Hematopoietic multipotent progenitor cell treated with erythropoietin and hydrocortisone succinate and interleukin-3 and kit ligand, for 4 days (in vitro differentiated cells): Measurements from ENCODE around the gene AIRE.
A peak's percentile ranks its signal among the peaks of the same experiment; 100 is the strongest.

Source experiments
- DNase-seq: peaks from one replicate; pipeline ENCODE4 v3.0.0-alpha.2; 2015

The AIRE gene

DNA sequence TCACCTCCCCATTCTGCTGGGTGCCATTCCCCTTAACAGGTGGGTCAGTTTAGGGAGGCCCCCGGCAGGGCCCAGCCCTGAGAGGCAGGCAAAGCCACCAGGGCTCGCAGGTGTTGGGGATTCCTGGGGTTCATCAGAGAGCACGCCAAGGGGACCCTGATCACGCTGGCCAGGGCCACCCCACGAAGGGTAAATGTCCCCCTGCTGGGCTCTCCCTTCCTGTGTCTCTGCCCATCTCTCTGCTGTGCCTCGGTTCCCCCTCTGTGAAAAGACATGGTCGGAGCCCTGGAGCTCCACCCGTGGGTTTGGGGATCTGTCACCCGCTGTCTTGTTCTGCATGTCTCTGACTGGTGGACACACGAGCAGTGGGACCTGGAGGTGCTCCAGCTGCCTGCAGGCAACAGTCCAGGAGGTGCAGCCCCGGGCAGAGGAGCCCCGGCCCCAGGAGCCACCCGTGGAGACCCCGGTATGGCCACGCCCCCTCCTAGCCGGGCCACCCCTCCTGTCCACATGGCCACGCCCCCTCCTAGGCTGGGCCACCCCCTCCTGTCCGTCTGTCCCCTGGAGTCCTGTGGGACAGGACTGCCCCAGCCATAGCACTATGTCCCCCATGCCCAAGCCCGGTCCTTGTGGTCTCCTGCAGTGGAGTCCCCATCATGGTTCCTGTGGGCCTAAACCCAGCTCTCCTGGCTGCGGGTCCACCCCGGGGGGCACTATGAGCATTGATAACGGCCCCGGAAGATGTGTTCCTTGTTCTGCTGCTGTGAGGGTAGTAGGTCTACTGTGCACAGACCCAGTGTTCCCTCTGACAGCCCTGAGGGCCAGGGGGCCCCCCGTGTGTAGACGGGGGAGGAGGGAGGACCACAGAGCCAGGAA, 6.5 kb downstream of the AIRE start:
- DNase-seq: no peak

DNA sequence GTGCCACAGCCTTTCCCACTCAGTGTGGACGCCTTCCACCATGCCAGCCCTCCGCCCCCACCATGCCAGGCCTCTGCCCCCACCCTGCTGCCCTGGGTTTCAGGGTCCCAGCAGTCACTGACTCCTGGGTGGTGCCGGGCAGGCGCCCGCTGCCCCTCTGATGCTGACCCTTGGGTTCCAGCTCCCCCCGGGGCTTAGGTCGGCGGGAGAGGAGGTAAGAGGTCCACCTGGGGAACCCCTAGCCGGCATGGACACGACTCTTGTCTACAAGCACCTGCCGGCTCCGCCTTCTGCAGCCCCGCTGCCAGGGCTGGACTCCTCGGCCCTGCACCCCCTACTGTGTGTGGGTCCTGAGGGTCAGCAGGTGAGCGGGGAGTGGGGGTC, 7.1 kb downstream of the AIRE start:
- DNase-seq: no peak

DNA sequence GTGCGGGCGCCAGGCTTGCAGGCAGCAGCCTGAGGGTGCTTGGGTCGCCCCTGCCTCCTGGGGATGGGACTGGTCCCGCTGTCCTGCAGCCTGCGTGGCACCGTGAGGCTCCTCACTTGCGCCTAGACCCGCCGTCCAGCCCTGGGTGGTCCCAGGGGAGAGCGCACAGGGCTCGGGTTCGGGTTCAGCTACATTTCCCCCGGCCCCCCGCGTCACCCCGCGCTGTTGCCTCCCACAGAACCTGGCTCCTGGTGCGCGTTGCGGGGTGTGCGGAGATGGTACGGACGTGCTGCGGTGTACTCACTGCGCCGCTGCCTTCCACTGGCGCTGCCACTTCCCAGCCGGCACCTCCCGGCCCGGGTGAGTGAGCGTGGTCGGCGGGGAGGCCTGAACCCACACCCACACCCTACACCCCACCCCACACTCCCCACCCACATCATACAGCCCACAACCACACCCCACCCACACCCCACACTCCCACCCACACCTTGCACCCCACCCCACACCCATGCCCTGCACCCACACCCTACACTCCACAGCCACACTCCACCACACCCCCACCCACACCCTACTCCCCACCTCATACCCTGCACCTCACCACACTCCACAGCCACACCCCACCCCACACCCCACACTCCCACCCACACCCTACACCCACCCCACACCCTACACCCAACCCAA, 8.0 kb downstream of the AIRE start:
- DNase-seq: no peak

DNA sequence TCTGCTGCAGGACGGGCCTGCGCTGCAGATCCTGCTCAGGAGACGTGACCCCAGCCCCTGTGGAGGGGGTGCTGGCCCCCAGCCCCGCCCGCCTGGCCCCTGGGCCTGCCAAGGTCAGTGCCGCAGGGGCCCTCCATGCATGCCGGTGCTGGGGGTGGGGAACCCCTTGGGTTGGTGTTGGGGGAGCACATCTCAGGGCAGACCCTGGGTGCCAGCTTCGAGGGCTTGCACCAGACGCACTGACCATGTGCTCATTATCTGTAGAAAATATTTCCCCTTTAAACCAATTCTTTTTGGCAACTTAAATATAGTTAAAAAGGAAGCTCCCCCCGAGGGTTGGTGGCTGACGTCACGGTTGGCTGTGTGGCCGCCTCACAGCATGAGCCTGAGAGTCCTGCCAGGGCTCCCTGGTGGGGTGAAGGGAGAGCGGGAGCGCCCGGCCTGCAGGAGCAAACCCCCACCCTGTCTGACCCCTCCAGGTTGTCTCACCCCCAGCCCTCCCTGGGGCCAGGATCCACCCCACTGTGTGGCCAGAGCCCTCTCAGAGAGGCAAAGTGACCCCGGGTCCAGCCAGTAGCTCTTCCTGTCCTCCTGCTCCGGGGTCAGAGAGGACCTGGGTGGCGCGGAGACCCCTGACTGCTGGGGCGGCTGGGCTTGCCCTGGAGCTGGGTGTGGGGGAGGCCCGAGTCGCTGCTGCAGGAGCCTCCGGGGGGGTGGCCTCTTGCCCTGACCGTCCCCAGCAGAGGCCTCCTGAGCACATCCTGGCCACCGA, 8.9 kb downstream of the AIRE start:
- peak; percentile 77 for DNase-seq

DNA sequence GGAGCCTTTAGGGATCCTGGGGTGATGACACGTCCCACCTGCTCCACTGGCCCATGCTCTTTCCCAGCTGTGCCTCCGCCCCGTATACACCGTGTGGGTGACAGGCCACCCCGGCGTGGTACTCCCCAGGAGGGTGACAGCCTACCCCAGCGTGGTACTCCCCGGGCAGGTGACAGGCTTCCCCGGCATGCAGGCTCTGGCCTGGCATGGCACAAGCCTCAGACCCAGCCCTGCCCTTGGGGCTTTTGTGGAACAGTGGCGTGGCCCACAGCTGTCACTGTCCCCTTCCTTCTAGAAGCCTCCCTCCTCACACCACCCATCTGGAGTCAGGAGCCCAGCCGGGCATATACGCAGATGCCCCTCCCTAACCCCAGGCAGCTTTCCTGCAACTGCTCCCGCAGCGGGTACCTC, 9.5 kb downstream of the AIRE start:
- DNase-seq: peak; percentile 33

DNA sequence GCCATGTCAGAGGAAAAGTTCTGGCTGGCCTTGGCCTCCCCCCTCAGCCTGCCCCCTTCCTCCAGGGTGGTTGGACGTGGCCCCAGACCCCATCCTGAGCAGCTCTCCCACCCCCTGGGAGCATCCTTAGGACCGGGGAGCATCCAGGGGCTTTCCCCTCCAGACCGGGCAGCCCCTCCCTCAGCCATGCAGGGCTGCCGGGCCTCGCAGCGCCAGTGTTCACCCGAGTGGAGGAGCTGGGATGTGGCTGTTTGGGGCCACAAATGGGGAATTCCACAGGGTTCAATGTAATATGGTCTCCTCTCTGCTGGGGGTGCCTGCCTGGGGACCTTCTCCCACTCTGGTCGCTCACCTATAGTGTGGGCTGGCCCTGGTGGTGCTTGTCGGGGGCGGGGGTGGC, 10.0 kb downstream of the AIRE start:
- no peak for DNase-seq

DNA sequence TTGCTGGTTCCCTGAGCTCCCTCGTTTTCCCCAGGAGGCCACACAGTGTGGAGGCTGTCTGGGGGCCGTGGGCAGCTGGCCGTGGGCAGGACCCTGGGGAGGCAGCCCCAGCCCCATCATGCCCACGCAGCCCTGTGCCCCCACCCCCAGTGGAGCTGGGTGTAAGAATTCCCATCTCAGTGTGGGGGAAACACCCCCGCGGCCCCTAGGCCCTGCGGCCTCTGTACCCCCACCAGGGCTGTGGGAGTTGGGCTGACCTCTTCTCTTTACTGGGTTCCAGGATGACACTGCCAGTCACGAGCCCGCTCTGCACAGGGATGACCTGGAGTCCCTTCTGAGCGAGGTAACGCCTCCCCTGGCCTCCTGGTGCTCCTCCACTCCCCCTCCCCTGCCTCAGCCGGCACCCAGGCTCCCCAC, 10.4 kb downstream of the AIRE start:
- DNase-seq: no peak

DNA sequence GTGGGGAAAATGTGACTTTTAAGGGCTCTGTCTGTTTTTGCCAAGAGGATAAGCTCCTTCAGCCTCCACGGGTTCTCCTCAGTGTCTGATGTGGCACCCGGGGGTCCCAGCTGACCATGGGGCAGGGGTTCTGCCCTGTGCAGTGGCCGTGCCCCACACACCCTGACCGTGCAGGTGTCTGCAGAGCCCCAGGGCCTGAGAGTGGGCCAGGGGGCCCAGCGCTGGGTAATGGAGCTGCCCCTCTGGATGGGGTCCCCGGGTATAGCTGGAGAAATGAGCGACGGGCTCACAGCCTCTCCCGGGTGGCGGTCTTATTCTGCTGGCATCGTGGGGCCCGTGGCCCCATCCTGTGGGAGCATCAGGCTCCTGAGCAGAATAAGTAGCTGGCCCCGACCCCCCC, 11.2 kb downstream of the AIRE start:
- DNase-seq: no peak

DNA sequence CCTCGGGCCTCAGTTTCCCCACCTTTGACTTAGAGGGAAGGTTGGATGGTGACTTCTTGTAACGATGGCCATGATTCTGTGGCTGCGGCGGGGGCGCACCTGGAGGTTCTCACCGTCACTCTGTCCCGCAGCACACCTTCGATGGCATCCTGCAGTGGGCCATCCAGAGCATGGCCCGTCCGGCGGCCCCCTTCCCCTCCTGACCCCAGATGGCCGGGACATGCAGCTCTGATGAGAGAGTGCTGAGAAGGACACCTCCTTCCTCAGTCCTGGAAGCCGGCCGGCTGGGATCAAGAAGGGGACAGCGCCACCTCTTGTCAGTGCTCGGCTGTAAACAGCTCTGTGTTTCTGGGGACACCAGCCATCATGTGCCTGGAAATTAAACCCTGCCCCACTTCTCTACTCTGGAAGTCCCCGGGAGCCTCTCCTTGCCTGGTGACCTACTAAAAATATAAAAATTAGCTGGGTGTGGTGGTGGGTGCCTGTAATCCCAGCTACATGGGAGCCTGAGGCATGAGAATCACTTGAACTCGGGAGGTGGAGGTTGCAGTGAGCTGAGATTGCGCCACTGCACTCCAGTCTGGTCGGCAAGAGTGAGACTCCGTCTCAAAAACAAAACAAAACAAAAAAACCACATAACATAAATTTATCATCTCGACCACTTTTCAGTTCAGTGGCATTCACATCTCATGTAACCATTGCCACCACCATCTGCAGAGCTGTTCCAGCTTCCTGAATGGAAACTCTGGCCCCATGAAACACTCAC, 12.0 kb downstream of the AIRE start:
- DNase-seq: peak; percentile 91

DNA sequence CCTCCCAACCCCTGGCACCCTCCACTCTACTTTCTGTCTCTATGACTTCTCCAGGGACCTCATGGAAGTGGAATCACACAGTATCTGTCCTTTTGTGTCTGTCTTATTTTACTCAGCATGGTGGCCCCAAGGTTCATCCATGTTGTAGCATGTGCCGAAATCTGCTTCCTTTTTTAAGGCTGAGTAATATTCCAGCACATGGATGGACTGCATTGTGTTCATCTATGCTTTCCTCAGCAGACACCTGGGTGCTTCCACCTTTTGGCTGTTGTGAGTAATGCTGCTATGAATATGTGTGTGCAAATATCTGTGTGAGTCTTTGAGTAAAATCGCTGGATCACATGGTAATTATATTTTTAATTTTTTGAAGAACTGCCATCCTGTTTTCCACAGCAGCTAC, 12.6 kb downstream of the AIRE start:
- DNase-seq: peak; percentile 52

DNA sequence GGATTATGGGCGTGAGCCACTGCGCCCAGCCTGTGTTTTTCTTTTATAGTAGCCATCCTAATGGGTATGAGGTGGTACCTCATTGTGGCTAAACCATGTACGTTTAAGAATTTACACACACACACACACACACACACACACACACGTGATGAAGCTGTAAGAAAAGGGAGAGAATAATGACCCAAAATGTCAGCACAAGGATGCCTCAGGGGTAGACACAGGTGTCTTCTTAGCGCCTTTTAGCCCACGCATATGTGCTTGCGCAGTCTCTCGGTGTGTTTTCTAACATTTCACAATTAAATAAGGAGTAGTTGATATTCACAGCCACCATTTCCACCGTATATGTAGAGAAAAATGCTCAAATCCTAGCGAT, 13.4 kb downstream of the AIRE start:
- DNase-seq: peak; percentile 36

DNA sequence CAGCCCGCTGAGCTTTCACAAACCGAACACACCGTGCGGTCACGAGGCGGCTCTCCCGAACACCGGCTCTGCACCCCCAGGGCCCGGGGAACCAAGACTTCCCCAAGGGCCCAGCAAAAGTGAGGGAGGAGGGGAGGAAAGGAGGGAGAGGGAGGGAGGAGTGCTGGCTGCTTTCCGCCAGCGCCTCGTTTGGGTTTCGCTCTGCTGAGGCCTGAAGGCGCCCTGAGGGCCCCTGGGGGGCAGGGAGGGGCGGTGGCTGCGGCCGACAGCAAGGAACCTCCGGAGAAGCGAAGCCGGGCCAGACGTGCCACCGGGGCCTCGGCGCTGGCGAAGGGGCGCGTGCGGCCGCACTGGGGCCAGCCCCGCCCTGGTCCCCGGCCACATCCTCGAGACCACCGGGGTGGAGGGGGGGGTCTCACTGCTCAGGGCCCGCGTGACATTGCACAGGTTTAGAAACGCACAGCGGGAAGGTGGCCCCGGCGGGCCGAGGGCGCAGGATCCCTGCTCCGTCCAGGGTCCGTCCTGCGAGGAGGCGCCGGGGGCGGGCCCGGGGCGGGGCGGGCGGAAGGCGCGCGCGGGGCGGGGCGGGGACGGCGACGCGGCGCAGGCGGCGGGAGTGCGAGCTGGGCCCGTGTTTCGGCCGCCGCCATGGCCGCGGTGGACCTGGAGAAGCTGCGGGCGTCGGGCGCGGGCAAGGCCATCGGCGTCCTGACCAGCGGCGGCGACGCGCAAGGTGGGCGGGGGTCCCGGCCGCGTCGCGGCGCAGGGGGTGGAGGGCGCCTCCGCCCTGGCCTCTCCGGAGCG, 14.0 kb downstream of the AIRE start, which contains the start of gene PFKL:
TSS of gene PFKL (plus strand) at position 596 of the 804 bp plus-strand sequence. CDS start at position 649, 53 bp downstream.
- peak; percentile 88 for DNase-seq

DNA sequence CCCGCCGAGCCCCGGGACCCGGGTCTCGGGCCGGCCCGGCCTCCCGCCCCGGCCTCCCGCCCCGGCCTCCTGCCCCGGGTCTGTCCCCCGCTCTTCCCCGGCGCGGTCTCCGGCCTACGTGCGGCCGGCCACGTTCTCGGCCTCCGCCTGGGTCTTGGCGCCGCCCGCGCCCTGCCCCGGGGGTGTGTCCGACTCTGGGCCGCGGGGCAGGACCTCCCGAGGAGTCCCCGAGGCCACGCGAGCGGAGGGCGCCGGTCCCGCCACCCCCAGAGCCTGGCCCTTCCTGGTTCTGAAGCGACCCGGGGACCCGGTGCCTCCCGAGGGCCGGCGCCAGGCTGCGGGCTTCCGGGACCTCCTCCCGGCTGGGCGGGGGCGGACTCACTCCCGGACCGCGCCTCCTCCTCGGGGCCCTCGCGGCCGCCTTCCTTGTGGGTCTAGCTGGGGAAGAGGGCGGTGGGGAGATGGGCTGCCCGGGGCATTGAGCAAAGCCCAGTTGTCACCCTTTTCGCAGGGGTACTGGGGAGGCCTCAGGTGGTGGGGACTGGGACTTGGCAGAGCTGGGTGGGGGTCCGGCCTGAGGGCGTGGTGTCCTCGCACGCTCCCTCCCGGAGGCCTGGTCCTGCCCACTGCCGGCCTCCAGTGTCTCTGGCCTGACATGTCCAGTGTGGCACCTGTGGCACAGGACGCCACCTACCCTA, 14.7 kb downstream of the AIRE start:
- DNase-seq: peak; percentile 82

DNA sequence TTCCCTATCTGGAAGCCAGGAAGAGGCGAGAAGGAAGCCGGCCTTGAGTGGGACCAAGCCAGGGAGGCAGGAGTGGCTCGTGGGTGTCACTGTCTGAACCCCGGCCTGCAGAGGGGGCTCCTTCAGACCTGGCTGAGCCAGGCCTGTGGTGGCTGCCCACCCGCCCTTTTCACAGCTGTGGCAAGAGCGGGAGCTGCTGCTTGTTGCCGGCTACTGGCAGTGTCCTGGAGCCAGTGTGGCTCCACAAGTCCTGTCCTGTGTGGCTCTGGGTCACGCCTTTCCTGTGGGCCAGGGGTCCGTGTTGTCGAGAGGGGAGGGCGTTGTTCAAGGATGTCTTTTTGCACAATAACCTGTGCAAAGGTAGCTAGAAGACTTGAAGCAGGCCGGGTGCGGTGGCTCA, 15.5 kb downstream of the AIRE start:
- DNase-seq: peak; percentile 28

DNA sequence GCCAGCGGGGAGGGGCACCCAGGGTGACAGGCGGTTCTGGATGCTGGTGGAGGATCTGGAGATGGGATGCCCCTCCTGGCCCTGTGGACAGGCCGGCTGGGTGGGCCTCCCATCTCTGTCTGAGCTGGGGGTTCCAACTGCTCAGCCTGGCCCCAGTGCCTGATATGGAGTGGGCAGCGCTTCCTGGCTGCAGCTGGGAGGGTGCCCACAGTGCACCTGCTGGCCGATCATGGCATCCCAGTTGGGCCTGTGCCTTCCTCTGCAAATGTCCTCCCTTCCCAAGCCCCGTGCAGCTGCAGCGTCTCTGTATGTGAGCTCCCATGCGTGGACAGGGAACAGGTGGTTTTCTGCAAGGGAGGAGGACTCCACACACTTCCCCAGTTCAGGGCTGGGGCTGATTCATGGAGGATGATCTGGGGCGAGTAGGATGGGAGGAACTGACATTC, 16.3 kb downstream of the AIRE start:
- peak; percentile 27 for DNase-seq

DNA sequence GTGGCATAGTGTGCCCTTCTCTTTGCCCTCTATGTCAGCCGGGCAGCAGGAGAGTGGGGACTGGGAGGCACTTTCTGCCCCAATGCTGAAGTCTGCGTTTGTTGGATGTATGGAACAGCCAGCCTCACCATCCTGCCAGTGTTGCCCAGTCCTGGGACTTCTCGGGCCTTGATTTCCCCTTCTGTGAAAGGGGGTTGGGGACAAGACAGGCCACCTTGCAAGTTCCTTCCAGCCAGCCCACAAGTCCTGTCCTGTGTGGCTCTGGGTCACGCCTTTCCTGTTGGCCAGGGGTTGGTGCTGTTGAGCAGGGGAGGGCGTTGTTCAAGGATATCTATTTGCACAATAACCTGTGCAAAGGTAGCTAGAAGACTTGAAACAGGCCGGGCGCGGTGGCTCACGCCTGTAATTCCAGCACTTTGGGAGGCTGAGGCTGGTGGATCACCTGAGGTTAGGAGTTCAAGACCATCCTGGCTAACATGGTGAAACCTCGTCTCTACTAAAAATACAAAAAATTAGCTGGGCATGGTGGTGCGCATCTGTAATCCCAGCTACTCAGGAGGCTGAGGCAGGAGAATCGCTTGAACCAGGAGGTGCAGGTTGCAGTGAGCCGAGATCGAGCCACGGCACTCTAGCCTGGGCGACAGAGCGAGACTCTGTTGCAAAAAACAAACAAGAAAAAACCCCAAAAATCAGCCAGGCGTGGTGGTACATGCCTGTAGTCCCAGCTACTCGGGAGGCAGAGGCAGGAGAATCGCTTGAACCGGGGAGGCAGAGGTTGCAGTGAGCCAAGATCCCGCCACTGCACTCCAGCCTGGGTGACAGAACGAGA, 17.1 kb downstream of the AIRE start:
- DNase-seq: peak; percentile 37

DNA sequence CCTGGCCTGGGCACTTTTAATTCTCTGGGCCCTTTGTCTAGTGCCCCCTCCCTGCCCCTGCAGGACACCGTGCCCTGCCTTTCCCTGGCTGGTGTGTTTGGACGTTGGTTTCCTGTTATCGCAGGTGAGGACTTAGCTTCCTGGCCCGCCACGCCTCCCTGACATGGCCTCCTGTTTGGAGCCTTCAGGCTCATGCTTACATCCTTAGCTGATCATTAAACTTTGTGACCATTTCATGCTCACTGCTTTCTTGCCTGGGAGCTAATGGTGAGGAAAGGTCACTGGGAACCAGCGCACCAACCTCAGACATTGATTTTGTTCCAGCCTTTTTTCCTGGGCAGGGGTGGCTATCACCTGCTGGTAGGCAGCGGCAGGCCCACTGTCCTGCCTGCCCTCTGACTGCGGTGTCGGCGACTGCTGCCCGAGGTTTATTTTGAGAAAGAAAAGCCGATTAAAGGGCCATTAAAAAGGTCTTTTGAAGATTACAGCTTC, 17.9 kb downstream of the AIRE start:
- no peak for DNase-seq

DNA sequence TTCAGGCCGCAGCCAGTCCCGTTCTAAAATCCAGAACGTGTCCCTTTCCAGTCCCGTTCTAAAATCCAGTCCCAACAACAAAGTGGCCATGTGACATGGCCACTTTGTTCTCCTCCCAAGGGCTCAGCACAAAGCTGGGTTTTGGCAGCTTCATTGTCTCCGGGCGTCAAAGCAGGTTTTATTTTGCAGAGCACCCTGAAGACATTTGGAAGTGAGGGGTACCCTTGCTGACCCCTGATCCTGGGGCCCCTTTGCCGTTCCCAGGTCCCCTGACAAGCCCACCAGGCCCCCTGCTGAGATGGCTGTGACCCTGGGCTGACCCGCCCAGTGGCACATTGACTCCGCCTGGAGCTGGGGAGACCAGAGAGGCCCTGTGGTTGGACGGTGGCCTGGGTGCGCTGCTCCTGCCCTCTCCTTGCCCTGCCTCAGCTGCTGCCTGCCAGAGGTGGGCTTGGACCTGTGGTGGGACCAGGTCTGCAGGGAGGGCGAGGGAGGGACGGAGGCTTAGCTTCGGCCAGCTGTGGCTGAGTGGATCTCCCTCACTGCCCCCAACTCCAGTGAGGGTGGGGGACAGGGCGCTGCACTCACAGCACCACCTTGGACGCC, 18.4 kb downstream of the AIRE start:
- no peak for DNase-seq

DNA sequence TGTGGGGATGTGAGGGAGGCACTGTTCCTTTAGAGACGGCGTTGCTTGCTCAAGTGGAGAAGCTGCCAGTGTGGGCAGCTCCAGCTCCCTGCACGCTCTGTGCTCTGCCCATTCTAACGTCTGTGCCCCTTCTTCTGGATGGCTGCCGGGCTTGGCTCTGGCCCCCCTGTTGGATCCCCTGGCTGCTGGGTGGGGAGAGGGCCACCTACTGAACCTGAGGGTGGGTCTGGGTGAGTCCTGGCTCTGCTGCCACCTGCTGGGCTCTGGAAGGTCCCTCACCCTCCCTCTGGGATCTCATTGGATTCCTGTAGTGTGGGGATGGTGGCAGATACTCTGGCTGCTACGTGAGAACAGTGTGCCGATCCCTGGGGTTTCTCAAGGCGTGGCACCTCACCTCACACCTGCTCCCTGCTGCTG, 19.2 kb downstream of the AIRE start:
- DNase-seq: peak; percentile 70

DNA sequence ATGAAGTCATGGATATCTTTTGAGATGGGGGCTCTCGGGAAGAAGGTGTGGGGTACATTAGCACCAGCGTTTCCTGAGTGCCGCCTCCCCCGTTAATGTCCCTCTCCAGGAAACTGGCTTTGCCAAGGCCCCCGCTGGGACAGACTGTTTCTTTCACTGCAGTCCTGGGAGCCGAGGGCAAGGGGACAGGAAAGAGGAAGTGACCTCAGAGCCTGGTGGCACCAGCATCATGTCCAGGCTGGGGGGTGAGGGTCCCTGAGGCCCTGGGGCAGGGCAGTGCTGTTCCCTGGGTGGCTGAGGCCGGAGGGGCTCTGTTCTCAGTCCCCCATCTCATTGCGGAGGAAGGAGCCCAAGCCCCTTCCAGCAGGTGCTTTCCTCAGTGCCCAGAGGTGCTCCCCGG, 20.0 kb downstream of the AIRE start:
- DNase-seq: no peak
